Stimulated activated CD4-positive, alpha-beta T cell treated with anti-CD3 and anti-CD28 coated beads, Interleukin-15, amount 100 ng/mL, for 48 hours (primary cell): ENCODE measurements around the gene FAM110C.
"Not testable (repeated sequence)": the region's sequence is repeated elsewhere in the genome, so short reads cannot be mapped to it uniquely, and the experiment has no call there.

Experiments used
- DNase-seq, 2 donors: peaks; one replicate each; pipeline ENCODE4 v3.0.0-alpha.2; 2020; ENCODE audit warnings: low read depth in 2 of 2

Gene FAM110C

GRCh38 chr2:44748-45341 is 1.5 kb downstream of the FAM110C start:
- no peak for DNase-seq

DNA sequence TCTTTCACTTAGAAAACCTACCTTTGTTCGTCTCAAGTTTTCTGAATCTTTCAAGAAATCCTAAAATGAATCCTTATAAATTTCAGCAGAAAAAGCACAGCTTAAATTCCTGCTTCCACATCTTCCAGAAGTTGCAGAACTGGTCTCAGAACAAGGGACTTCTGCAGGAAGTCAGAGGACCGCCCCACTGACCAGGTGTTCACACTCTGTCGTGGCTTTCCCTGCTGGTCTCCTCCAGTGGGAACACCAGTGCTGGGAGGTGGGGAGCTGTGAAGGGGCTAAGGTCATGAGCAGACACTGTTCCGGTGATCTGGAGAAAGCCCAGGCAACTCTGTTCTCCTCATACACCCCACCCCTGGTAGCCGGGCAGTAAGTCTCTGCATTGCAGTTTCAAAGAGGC is 3.5 kb downstream of the FAM110C start:
- DNase-seq = no peak

GRCh38 chr2:40465-40864 is 5.8 kb downstream of the FAM110C start:
- no peak for DNase-seq

- DNase-seq = no peak
Observed at GRCh38 chr2:38155-38554, 8.2 kb downstream of the FAM110C start.

GRCh38 chr2:36318-36717 is 10.0 kb downstream of the FAM110C start:
- no peak for DNase-seq

DNA sequence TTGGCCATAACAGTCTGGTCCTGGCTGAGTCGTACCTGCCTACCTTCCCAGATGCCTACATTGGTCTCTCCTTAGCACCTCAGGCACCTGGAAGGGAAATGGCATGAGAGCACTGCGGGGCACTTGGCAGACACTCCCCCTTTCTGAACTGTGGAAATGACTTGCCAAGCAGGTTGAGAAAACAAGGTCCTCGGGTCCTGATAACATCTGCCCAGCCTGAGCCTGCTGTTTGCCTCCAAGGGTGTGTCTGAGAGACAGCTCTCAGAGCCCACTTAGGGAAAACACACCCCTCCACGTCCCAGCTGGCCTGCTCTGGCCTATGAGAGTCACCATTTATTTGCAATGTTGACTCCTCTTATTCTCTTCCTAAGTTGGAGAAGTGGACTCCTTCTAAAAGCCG is 10.5 kb downstream of the FAM110C start:
- DNase-seq = no peak

DNA sequence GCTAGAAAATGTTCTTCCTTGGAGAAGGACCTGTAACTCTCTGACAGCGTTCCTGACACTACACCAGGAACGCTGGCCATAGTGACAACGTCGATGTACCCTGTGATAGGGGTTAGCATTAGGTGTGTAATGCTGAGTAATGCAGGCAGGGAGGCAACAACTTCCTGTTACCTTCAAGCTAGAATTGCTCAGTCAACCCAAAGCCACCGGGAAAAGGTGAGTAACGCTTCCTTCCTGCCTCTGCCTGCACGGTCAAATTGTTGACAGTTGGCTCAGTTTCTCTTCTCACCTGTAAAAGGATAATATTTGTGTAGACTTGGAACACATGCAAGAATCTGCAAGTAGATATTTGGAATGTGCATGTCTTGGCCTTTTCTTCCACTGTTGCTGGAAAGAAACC is 12.7 kb downstream of the FAM110C start:
- peak; percentile 38 to 40 for DNase-seq

DNA sequence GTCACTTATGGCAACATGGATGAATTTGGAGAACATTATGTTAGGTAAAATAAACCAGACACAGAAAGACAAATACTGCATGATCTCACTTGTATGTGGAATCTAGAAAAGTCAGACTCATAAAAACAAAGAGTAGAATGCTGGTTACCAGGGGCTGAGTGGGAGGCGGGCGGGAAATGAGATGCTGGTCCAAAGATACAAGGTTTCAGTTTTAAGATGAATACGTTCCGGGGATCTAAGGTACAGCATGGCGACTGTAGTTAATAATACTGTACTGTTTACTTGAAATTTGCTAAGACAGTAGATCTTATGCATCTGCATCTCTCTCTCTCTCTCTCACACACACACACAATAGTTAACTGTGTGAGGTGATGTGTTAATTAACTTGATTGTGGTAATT is 14.2 kb downstream of the FAM110C start:
- DNase-seq = peak in 1 of 2 donors; percentile 29

- no peak for DNase-seq
Observed at GRCh38 chr2:29253-29652, 17.1 kb downstream of the FAM110C start.

DNA sequence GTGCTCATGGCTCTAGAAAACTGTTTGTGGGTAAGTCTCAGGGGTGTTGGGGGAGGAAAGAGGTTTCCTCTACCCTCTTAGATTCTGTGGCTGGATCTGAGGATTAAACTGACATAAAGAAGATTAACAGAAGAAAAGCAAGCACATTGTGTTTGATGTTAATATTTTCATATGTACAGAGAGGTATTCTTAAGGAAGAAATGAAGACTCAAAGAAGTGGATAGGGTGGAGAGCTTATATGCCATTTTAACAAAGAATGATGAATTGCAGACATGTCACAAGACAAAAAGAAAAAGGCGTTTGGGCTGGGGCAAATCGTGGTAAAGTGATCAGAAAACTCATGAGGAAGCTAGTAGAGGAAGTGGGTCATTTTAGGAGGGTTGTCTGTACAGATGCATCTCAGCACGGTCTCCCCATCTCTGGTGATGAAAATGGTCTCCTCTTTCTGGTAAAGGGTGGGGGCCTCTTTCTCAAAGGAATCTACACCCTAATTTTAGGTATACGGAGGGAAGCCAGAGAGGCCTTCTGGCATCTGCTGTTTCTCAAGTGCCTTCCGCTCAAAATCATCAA is 17.8 kb downstream of the FAM110C start:
- DNase-seq = no peak

DNA sequence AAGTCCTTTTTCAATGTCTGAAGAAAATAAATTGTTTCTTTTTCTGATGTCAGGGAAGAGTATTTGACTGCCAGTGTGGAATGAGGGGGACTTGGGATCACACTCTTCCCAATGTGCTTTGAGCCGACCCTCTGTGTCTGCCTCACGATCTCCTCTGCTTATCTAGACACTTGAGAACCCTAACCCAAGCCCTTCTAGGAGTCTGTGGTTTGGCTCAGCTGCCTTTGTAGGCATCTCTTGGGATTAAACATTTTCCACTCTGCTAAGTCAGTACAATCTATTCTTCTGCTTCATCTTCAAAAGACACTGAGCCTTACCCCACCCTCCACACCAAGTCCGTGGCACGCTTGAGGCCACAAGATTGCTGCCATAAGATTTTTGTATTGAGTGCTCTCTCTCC is 19.4 kb downstream of the FAM110C start:
- no peak for DNase-seq

- no peak for DNase-seq
Observed at GRCh38 chr2:25543-25942, 20.8 kb downstream of the FAM110C start.

GRCh38 chr2:24591-24990 is 21.7 kb downstream of the FAM110C start:
- DNase-seq = not testable (repeated sequence)

DNA sequence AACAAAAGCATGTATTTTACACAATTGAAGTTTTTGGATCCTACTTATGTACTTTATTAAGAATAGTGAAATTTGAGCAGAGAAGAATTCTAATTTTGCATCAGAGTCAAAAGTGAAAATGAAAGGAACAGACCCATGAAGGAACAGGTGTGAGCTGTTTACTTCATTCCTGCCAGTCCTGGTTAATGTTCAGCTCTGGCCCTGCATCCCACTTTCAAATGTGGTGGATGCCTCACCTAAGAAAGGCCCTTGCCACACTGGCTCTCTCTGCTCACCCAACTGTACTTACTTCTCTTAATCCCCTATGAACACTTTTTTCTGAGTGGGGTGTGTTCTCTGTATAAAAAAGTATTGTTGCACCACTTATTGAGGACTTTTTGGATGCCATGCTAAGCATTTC is 22.2 kb downstream of the FAM110C start:
- DNase-seq = no peak

DNA sequence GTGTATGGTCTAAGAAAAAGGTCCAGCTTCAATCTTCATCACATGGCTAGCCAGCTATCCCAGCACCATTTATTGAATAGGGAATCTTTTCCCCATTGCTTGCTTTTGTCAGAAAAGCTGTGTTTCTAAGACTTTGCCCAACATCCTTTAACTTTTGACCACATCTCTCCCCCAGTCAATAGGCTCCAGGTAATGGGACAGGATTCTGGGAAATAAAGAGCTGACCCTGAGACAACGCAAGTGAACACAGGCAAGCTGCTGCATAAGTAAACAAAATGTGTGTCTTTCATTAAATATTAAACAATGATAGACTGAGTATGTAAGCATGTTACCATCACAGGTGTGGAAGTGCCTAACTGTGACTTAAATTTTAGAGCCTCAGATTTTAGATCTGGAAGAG is 23.0 kb downstream of the FAM110C start:
- DNase-seq = no peak

GRCh38 chr2:22244-22643 is 24.1 kb downstream of the FAM110C start:
- not testable (repeated sequence) for DNase-seq

GRCh38 chr2:20259-20658 is 26.0 kb downstream of the FAM110C start:
- DNase-seq = not testable (repeated sequence)

GRCh38 chr2:19505-19904 is 26.8 kb downstream of the FAM110C start:
- DNase-seq = no peak

GRCh38 chr2:18402-19271 is 27.7 kb downstream of the FAM110C start:
- no peak for DNase-seq

GRCh38 chr2:15916-16315 is 30.4 kb downstream of the FAM110C start:
- DNase-seq = not testable (repeated sequence)

DNA sequence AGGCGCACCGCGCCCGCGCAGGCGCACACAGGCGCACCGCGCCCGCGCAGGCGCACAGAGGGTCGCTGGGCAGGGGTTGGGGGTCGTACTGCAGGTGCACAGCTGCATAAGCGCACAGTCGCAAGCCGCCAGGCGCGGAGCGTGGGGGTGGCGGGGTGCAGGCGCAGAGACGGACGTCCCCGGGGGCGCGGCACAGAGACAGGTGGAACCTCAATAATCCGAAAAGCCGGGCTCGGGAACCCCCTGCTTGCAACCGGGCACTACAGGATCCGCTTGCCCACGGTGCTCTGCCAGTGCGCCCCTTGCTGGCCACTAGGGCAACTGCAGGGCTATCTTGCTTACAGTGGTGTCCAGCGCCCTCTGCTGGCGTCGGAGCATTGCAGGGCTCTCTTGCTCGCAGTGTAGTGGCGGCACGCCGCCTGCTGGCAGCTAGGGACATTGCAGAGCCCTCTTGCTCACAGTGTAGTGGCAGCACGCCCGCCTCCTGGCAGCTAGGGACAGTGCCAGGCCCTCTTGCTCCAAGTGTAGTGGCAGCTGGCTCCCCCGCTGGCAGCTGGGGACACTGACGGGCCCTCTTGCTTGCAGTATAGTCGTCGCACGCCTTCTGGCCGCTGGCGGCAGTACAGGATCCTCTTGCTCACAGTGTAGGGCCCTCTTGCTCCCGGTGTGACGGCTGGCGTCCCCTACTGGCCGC is 34.9 kb downstream of the FAM110C start:
- peak; percentile 72 to 75 for DNase-seq

DNA sequence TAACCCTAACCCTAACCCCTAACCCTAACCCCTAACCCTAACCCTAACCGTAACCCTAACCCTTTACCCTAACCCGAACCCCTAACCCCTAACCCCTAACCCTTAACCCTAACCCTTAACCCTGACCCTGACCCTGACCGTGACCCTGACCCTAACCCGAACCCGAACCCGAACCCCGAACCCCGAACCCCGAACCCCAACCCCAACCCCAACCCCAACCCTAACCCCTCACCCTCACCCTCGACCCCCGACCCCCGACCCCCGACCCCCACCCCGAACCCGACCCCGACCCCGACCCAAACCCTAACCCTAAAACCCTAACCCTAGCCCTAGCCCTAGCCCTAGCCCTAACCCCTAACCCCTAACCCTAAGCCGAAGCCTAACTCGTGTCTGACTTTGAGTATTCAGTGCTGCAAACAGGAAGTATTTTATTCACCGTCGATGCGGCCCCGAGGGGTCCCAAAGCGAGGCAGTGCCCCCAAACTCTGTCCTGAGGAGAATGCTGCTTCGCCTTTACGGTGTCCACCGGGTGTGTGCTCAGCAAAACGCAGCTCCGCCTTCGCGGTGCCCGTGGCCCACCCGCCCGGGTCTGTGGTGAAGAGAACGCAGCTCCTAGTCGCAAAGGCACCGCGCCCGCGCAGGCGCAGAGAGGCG is 36.0 kb downstream of the FAM110C start:
- DNase-seq = no peak
